Activated CD4-positive, alpha-beta T cell treated with anti-CD3 and anti-CD28 coated beads, Interleukin-2, amount 10 ng/mL, durations not matched to agents 24 days and 14 days (primary cell): ENCODE results near the gene USP7. TPM values are rescaled to one million over a fixed set of nuclear protein-coding genes. Genes with fewer than 3 reads are reported as not detected.
A peak's percentile ranks its signal among the peaks of the same experiment; 100 is the strongest.

Experiments
- DNase-seq: peaks from one replicate; pipeline ENCODE4 v3.0.0; 2022
- H3K27ac Mint-ChIP-seq: one replicate; pipeline ENCODE4 v1.8.0; 2022; ENCODE audit warnings: mild to moderate bottlenecking, mixed read lengths
- H3K27me3 Mint-ChIP-seq: one replicate; pipeline ENCODE4 v1.8.0; 2022; ENCODE audit warnings: mixed read lengths
- H3K36me3 Mint-ChIP-seq: one replicate; pipeline ENCODE4 v1.8.0; 2022; ENCODE audit warnings: low read depth, mild to moderate bottlenecking, mixed read lengths
- H3K4me1 Mint-ChIP-seq: one replicate; pipeline ENCODE4 v1.8.0; 2021; ENCODE audit warnings: mixed read lengths
- H3K4me3 Mint-ChIP-seq: one replicate; pipeline ENCODE4 v1.8.0; 2022; ENCODE audit warnings: mild to moderate bottlenecking, moderate library complexity, mixed read lengths
- H3K9me3 Mint-ChIP-seq: one replicate; pipeline ENCODE4 v1.8.0; 2021; ENCODE audit warnings: mixed read lengths
- intact Hi-C: fragments of 100-400 bp; cut with micrococcal nuclease; formaldehyde crosslinking; loops from one replicate; pipeline ENCODE4 v1.15.1; 2023
- total RNA-seq: library from RNA; stranded (reverse); gene quantifications from 2 replicates; pipeline ENCODE4 v1.2.3, GENCODE V29; 2022

USP7 gene
- 180 and 186 TPM in 2 replicates for total RNA-seq

- intact Hi-C loops: loop anchor here (2.0 to 5.0 kb wide), 5 partner anchors 27 to 1778 kb away; partner anchors contain the start of genes ABAT, HAPSTR1 and NUBP1
- peaks cover 37% of the 10 kb centered on the region for H3K4me1 Mint-ChIP-seq
- no peaks in the 10 kb centered on the region for H3K9me3 Mint-ChIP-seq
These were observed at the start of gene USP7 for GRCh38 chr16:8963821-8964441. Gene USP7, minus strand, starts transcription at chr16:8963906. Its CDS starts 621 bp downstream, at chr16:8963285.

GRCh38 chr16:9013508-9013864 lies 49.8 kb upstream of the USP7 start:
- intact Hi-C loops: no loop called here
- H3K9me3 Mint-ChIP-seq: peaks cover 5% of the 10 kb centered on the region
- no peak overlapping the region for H3K27ac Mint-ChIP-seq
- H3K4me3 Mint-ChIP-seq: no peak overlapping the region
- DNase-seq: no peak
- peaks cover 1% of the 10 kb centered on the region for H3K36me3 Mint-ChIP-seq
- H3K27me3 Mint-ChIP-seq: peaks cover 7% of the 10 kb centered on the region
- H3K4me1 Mint-ChIP-seq: no peaks in the 10 kb centered on the region

More at GRCh38 chr16:8963821-8964441, at the start of gene USP7:
- peak within 1 kb of the TSS; percentile 94 for H3K4me3 Mint-ChIP-seq
- DNase-seq: peak; percentile 98
- peaks cover 9% of the 10 kb centered on the region for H3K36me3 Mint-ChIP-seq
- H3K27me3 Mint-ChIP-seq: peaks cover 5% of the 10 kb centered on the region
- peak within 1 kb of the TSS; percentile 93 for H3K27ac Mint-ChIP-seq

GRCh38 chr16:9012848-9013507 lies 49.3 kb upstream of the USP7 start:
- Mint-ChIP-seq H3K4me3 (no peak overlapping the region), H3K36me3 (peaks cover 1% of the 10 kb centered on the region), H3K27me3 (peaks cover 7% of the 10 kb centered on the region), H3K9me3 (peaks cover 5% of the 10 kb centered on the region), H3K27ac (no peak overlapping the region), H3K4me1 (no peaks in the 10 kb centered on the region)
- intact Hi-C loops: no loop called here
- DNase-seq: no peak

- H3K36me3 Mint-ChIP-seq: peaks cover 1% of the 10 kb centered on the region
- H3K4me1 Mint-ChIP-seq: no peaks in the 10 kb centered on the region
- H3K9me3 Mint-ChIP-seq: peaks cover 5% of the 10 kb centered on the region
- H3K4me3 Mint-ChIP-seq: no peak overlapping the region
- intact Hi-C loops: no loop called here
- H3K27me3 Mint-ChIP-seq: peaks cover 9% of the 10 kb centered on the region
- DNase-seq: no peak
- no peak overlapping the region for H3K27ac Mint-ChIP-seq
These were observed 48.6 kb upstream of the USP7 start for GRCh38 chr16:9012330-9012729.

- intact Hi-C loops: loop anchor here (5.0 kb wide), 2 partner anchors 101 to 129 kb away; no protein-coding TSS in a partner anchor
- Mint-ChIP-seq H3K27ac (no peak overlapping the region), H3K4me3 (no peak overlapping the region), H3K36me3 (peaks cover 1% of the 10 kb centered on the region), H3K27me3 (peaks cover 12% of the 10 kb centered on the region), H3K4me1 (no peaks in the 10 kb centered on the region), H3K9me3 (no peaks in the 10 kb centered on the region)
- peak; percentile 90 for DNase-seq
These were observed 45.0 kb upstream of the USP7 start for GRCh38 chr16:9008601-9009260.

GRCh38 chr16:9007177-9007794 lies 43.6 kb upstream of the USP7 start:
- Mint-ChIP-seq H3K4me3 (no peak overlapping the region), H3K9me3 (no peaks in the 10 kb centered on the region), H3K36me3 (no peaks in the 10 kb centered on the region), H3K27ac (no peak overlapping the region), H3K4me1 (no peaks in the 10 kb centered on the region), H3K27me3 (peaks cover 12% of the 10 kb centered on the region)
- no peak for DNase-seq
- intact Hi-C loops: loop anchor here (5.0 kb wide), 2 partner anchors 100 to 130 kb away; no protein-coding TSS in a partner anchor

GRCh38 chr16:9004183-9004582 lies 40.5 kb upstream of the USP7 start:
- no peak overlapping the region for H3K27ac Mint-ChIP-seq
- intact Hi-C loops: no loop called here
- DNase-seq: no peak
- H3K36me3 Mint-ChIP-seq: no peaks in the 10 kb centered on the region
- no peaks in the 10 kb centered on the region for H3K9me3 Mint-ChIP-seq
- H3K27me3 Mint-ChIP-seq: peaks cover 9% of the 10 kb centered on the region
- H3K4me3 Mint-ChIP-seq: no peak overlapping the region
- no peaks in the 10 kb centered on the region for H3K4me1 Mint-ChIP-seq

- no peak overlapping the region for H3K27ac Mint-ChIP-seq
These were observed 40.1 kb upstream of the USP7 start for GRCh38 chr16:9003763-9004162.

GRCh38 chr16:9003322-9003721 lies 39.6 kb upstream of the USP7 start:
- Mint-ChIP-seq H3K4me3 (no peak overlapping the region), H3K36me3 (no peaks in the 10 kb centered on the region), H3K27me3 (peaks cover 7% of the 10 kb centered on the region), H3K27ac (no peak overlapping the region), H3K4me1 (no peaks in the 10 kb centered on the region), H3K9me3 (no peaks in the 10 kb centered on the region)
- no peak for DNase-seq
- intact Hi-C loops: no loop called here

More at GRCh38 chr16:9003763-9004162, 40.1 kb upstream of the USP7 start:
- Mint-ChIP-seq H3K36me3 (no peaks in the 10 kb centered on the region), H3K9me3 (no peaks in the 10 kb centered on the region), H3K4me1 (no peaks in the 10 kb centered on the region), H3K27me3 (peaks cover 7% of the 10 kb centered on the region), H3K4me3 (no peak overlapping the region)
- DNase-seq: no peak
- intact Hi-C loops: no loop called here

- intact Hi-C loops: no loop called here
- H3K9me3 Mint-ChIP-seq: no peaks in the 10 kb centered on the region
These were observed 38.3 kb upstream of the USP7 start for GRCh38 chr16:9002042-9002441.

GRCh38 chr16:9000664-9001063 lies 37.0 kb upstream of the USP7 start:
- DNase-seq: no peak
- H3K4me1 Mint-ChIP-seq: no peaks in the 10 kb centered on the region
- peaks cover 2% of the 10 kb centered on the region for H3K27me3 Mint-ChIP-seq
- intact Hi-C loops: no loop called here
- no peaks in the 10 kb centered on the region for H3K9me3 Mint-ChIP-seq
- no peaks in the 10 kb centered on the region for H3K36me3 Mint-ChIP-seq
- H3K27ac Mint-ChIP-seq: no peak overlapping the region
- H3K4me3 Mint-ChIP-seq: no peak overlapping the region

More at GRCh38 chr16:9002042-9002441, 38.3 kb upstream of the USP7 start:
- Mint-ChIP-seq H3K36me3 (no peaks in the 10 kb centered on the region), H3K4me3 (no peak overlapping the region), H3K4me1 (no peaks in the 10 kb centered on the region), H3K27me3 (peaks cover 2% of the 10 kb centered on the region), H3K27ac (no peak overlapping the region)
- peak; percentile 54 for DNase-seq

GRCh38 chr16:8999800-9000199 lies 36.1 kb upstream of the USP7 start:
- intact Hi-C loops: no loop called here
- H3K27me3 Mint-ChIP-seq: peaks cover 2% of the 10 kb centered on the region
- no peak overlapping the region for H3K27ac Mint-ChIP-seq
- H3K36me3 Mint-ChIP-seq: no peaks in the 10 kb centered on the region
- no peak for DNase-seq
- no peak overlapping the region for H3K4me3 Mint-ChIP-seq
- H3K4me1 Mint-ChIP-seq: no peaks in the 10 kb centered on the region
- H3K9me3 Mint-ChIP-seq: no peaks in the 10 kb centered on the region

- intact Hi-C loops: no loop called here
- Mint-ChIP-seq H3K36me3 (no peaks in the 10 kb centered on the region), H3K4me3 (no peak overlapping the region), H3K9me3 (no peaks in the 10 kb centered on the region), H3K27ac (no peak overlapping the region), H3K4me1 (no peaks in the 10 kb centered on the region), H3K27me3 (peaks cover 2% of the 10 kb centered on the region)
- DNase-seq: no peak
These were observed 34.4 kb upstream of the USP7 start for GRCh38 chr16:8998108-8998507.

GRCh38 chr16:8996891-8997290 lies 33.2 kb upstream of the USP7 start:
- H3K27ac Mint-ChIP-seq: no peak overlapping the region
- no peaks in the 10 kb centered on the region for H3K36me3 Mint-ChIP-seq
- intact Hi-C loops: no loop called here
- H3K4me3 Mint-ChIP-seq: no peak overlapping the region
- no peaks in the 10 kb centered on the region for H3K9me3 Mint-ChIP-seq
- no peak for DNase-seq
- peaks cover under 1% of the 10 kb centered on the region for H3K4me1 Mint-ChIP-seq
- H3K27me3 Mint-ChIP-seq: peaks cover 2% of the 10 kb centered on the region
